Mononuclear cell (primary cell): ENCODE measurements around the gene CTSF. TPM values are rescaled to one million over a fixed set of nuclear protein-coding genes. Genes with fewer than 3 reads are reported as not detected.
"Not testable (repeated sequence)": the region's sequence is repeated elsewhere in the genome, so short reads cannot be mapped to it uniquely, and the experiment has no call there.

ENCODE experiments used
- H3K27me3 ChIP-seq: 2 replicates; pipeline ENCODE4 v1.6.0; 2011; ENCODE audit warnings: low read length, control low read depth; ENCODE audit not compliant: insufficient read depth
- H3K4me1 ChIP-seq: 2 replicates; pipeline ENCODE4 v1.5.1; 2011; ENCODE audit warnings: mild to moderate bottlenecking, low read length, control low read depth; ENCODE audit not compliant: insufficient read depth
- H3K4me3 ChIP-seq: 2 replicates; pipeline ENCODE4 v1.5.1; 2011; ENCODE audit warnings: mild to moderate bottlenecking, low read length, moderate library complexity
- H3K9me3 ChIP-seq: 2 replicates; pipeline ENCODE4 v1.5.1; 2011; ENCODE audit warnings: low read depth, mild to moderate bottlenecking, control low read depth, low read length
- total RNA-seq: library from RNA; depleted of rRNA; stranded (reverse); fragments of >200 nt; gene quantifications from one replicate; pipeline ENCODE4 v1.2.3, GENCODE V29; 2012

Gene CTSF
- 14.5 TPM for total RNA-seq

GRCh38 chr11:66568124-66568916 is at the start of gene CTSF:
Gene CTSF, minus strand, starts transcription at chr11:66568606. Its CDS starts 120 bp downstream, at chr11:66568486.
- Histone ChIP-seq H3K4me3 (peak within 1 kb of the TSS; percentile 45), H3K27me3 (peaks cover 9% of the 10 kb centered on the region), H3K4me1 (peaks cover 14% of the 10 kb centered on the region), H3K9me3 (no peaks in the 10 kb centered on the region)

DNA sequence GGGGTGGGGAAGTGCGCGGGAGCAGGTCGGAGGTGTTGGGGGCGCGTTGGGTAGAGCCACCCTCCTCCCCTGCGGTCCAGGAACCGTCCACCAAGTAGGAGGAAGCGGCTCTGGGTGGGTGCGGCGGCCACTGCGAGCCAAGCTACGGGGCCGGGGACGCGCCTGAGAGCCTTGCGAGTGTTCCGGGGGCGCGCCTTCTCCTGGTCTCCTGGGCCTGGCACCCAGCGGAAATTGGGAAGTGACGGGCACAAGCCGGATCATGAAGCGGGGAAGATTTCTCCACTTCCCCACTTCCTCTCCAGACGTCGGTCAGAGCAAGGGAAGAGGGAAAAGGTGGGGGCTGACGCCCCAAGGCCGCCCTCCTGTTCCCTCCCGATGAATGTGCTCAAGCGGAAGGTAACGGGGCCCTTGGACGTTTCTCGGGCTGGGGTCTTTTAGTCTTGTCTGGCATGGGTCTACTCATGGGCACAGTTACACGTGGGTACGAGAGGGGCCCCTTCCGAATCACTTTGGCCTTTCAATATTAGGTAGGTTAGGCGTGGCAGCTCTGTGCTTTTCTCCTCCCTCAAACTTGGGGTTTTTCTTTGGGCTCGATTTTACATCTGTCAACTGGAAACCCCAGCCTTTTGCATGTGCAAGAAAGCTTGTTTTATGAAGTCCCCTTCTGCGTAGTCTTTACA is 48.9 kb upstream of the CTSF start:
- Histone ChIP-seq H3K4me1 (peaks cover 58% of the 10 kb centered on the region), H3K4me3 (peak overlapping the region; percentile 80), H3K9me3 (no peaks in the 10 kb centered on the region), H3K27me3 (no peaks in the 10 kb centered on the region)

GRCh38 chr11:66616379-66617154 is 48.2 kb upstream of the CTSF start, which contains the start of gene RBM14:
Gene RBM14, plus strand, starts transcription at chr11:66616630. Its CDS starts 91 bp downstream, at chr11:66616721.
- Histone ChIP-seq H3K4me3 (peak within 1 kb of the TSS; percentile 80), H3K4me1 (peaks cover 54% of the 10 kb centered on the region), H3K9me3 (no peaks in the 10 kb centered on the region), H3K27me3 (no peaks in the 10 kb centered on the region)

DNA sequence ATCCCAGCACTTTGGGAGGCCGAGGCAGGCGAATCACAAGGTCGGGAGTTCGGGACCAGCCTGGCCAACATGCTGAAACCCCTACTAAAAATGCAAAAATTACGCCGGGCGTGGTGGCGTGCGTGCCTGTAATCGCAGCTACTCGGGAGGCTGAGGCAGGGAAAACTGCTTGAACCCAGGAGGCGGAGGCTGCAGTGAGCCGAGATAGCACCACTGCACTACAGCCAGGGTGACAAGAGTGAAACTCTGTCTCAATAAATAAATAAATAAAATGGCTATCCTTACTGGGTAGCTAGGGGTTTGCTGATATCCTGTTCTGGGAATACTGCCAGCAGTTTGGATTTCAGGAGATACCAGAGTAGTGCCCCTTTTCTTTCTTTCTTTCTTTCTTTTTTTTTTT is 45.7 kb upstream of the CTSF start:
- Histone ChIP-seq H3K4me3 (no peak overlapping the region), H3K27me3 (no peaks in the 10 kb centered on the region), H3K9me3 (no peaks in the 10 kb centered on the region), H3K4me1 (peaks cover 52% of the 10 kb centered on the region)

GRCh38 chr11:66612458-66612857 is 44.1 kb upstream of the CTSF start:
- H3K4me1 ChIP-seq = peaks cover 41% of the 10 kb centered on the region
- H3K4me3 ChIP-seq = no peak overlapping the region
- no peaks in the 10 kb centered on the region for H3K27me3 ChIP-seq
- H3K9me3 ChIP-seq = no peaks in the 10 kb centered on the region

DNA sequence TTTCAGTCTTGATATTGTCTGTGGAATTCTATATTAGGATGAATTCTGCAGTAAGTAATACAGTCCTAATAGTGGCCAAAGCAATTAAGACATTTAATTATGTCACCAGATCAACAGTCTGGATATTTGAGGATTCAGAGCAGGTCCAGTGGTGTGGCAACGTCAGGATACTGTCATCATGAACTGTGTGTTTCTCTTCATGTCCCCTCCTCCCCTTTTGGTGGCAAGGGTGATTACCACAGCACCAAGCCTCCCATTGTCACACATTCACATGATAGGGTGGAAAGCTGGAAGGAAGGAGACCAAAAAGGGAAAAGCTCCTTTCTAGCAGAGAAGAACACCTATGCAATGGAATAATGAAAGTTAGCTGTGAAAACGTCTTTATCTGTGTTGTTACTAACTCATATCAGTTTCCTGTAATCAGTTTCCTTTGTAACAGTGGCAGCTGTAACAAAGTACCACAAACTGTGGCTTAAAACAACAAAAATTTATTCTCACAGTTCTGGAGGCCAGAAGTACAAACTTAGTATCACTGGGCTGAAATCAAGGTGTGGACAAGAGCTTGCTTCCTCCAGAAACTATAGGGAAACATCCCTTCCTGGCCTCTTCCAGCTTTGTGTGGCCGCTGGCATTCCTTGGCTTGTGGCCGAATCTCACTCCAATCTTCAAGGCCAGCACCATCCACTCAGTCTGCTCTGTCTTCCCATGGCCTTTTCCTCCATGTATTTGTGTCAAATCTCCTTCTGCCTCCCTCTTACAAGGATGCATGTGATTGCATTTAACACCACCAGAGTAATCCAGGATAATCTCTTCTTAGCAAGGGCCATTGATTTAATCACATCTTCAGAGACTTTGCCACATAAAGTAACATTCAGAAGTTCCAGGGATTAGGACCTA is 41.6 kb upstream of the CTSF start:
- no peaks in the 10 kb centered on the region for H3K27me3 ChIP-seq
- H3K4me3 ChIP-seq = no peak overlapping the region
- H3K4me1 ChIP-seq = peaks cover 35% of the 10 kb centered on the region

DNA sequence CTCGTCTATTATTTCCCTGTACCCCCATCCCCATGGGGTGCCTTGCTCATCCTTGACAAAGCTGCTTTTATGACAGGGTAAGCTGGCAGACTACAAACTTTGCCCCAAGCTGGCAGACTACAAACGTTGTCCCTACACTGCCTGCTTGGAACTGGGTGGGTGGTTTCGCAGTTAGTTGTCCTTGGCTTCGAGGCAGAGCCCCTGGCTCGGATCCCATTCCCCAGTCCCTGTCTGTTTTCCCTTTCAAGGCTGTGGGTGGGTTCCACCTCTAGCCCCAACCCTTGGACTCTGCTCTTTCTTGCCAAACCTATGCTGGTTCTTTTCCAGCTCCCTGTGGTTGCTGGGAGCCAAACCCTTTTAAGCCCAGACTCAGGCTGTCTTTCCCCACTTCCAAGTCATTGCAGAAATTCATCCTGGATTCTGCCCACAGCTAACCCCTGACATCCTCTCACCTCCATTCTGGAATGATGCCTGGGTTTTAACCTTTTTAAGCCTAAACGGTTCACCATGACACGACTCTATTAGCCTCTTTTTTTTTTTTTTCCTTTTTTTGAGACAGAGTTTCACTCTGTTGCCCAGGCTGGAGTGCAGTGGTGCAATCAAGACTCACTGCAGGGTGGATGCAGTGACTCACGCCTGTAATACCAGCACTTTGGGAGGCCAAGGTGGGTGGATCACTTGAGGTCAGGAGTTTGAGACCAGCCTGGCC is 38.9 kb upstream of the CTSF start:
- Histone ChIP-seq H3K4me1 (peaks cover 35% of the 10 kb centered on the region), H3K27me3 (no peaks in the 10 kb centered on the region), H3K9me3 (no peaks in the 10 kb centered on the region), H3K4me3 (no peak overlapping the region)

More for the DNA sequence above, 41.6 kb upstream of the CTSF start:
- no peaks in the 10 kb centered on the region for H3K9me3 ChIP-seq

DNA sequence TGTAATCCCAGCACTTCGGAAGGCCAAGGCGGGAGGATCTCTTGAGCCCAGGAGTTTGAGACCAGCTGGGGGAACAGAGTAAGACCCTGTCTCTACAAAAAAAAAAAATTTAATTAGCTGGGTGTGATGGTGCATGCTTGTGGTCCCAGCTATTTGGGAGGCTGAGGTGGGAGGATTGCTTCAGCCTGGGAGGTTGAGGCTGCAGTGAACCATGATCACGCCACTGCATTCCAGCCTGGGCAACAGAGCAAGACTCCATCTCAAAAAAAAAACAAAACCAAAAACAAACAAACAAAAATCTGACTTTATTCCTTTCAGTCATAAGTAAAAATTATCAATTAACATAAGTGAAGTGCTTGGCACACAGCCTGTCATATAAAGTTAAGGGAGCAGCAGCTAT is 38.2 kb upstream of the CTSF start:
- H3K4me1 ChIP-seq = peaks cover 32% of the 10 kb centered on the region
- H3K9me3 ChIP-seq, H3K4me3 ChIP-seq, H3K27me3 ChIP-seq: not testable (repeated sequence)

DNA sequence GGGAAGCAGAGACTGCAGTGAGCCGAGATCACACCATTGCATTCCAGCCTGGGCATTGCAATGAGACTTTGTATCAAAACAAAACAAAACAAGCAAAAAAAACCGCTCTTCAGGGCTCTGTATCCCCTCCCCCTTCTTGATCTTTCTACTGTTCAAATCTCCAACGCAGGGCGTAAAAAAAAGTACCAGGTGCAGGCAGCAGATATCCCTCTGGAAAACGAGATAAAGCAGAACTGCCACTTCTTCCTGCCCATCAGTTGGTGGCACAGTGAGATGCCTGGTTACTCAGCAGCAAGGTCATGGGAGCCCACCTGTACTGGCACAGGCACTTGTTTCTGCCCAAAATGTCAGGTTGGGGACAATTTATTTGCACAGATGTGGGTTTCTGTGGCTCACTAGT is 35.7 kb upstream of the CTSF start:
- Histone ChIP-seq H3K27me3 (no peaks in the 10 kb centered on the region), H3K4me3 (no peak overlapping the region), H3K4me1 (peaks cover 23% of the 10 kb centered on the region), H3K9me3 (no peaks in the 10 kb centered on the region)

DNA sequence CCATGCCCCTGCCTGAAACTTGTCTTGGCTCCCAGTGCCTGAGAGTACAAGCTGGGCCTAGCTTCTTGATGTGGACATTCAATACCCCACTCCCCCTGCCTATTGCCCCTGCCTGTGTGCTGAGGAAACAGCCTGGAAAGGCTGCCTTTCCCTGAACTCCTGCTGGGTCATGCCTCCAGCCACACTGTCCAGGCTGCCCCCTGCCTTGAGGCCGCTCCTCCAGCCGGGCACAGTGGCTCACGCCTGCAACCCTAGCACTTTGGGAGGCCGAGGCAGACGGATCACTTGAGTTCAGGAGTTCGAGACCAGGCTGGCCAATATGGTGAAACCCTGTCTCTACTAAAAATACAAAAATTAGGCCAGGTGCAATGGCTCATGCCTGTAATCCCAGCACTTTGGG is 34.7 kb upstream of the CTSF start:
- Histone ChIP-seq H3K4me3 (no peak overlapping the region), H3K9me3 (no peaks in the 10 kb centered on the region), H3K27me3 (no peaks in the 10 kb centered on the region), H3K4me1 (peaks cover 19% of the 10 kb centered on the region)

DNA sequence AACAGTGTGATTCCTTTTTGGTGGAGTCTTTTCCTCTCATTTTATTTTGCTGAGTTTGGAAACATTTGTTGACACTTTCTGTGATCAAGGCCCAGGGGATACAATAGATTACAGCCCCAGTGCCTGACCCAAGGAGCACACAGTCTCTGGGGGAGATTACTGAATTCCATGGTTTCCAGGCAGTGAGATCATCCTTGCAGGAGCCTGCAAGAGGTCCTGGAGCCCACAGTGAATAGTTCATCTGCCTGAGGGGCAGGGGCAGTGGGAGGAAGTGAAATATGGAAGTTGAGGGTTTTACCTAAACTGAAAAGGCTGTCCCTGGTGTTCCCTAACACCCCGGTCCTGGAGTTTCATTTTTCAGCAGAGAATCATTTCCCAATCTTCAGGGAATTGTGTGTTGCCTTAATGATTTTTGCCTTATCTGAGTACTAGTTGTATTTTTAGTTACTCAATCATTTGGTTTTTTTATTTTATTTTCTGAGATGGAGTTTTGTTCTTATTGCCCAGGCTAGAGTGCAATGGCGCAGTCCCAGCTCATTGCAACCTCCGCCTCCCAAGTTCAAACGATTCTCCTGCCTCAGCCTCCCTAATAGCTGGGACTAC is 32.3 kb upstream of the CTSF start:
- Histone ChIP-seq H3K4me3 (no peak overlapping the region), H3K9me3 (no peaks in the 10 kb centered on the region), H3K4me1 (peaks cover 13% of the 10 kb centered on the region), H3K27me3 (no peaks in the 10 kb centered on the region)

DNA sequence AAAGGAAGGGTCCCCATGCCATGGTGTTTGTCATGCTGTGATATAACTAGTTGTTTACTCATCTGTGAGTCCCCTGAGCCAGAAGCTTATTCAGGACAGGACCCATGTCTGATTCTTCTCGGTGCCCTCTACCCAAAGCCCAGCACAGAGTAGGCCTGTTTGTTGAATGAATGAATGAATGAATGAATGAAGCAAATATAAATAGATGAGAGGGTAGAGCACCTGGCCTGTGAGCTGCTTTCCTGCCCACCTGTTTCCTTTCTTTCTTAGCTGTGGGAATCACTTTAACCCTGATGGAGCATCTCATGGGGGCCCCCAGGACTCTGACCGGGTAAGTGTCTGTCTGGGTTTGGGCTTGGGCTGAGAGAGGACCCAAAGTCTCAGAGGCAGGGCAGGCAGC is 31.8 kb upstream of the CTSF start:
- no peaks in the 10 kb centered on the region for H3K9me3 ChIP-seq
- no peaks in the 10 kb centered on the region for H3K27me3 ChIP-seq
- H3K4me1 ChIP-seq = peaks cover 13% of the 10 kb centered on the region
- no peak overlapping the region for H3K4me3 ChIP-seq

DNA sequence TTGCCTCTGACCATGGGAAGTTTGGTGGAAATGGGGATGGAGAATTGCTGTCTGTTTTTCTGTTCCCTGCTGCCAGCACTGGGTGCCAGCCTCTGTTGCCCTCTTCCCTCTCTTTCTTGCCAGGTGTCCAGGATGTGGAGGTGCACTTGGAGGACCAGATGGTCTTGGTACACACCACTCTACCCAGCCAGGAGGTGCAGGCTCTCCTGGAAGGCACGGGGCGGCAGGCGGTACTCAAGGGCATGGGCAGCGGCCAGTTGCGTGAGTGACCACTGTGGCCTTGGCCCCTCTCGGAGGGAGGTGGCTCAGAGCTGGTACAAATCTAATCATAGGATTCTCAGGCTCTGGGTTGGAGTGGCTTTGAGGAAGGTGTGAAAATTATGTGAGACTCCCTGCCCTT is 30.6 kb upstream of the CTSF start:
- Histone ChIP-seq H3K9me3 (no peaks in the 10 kb centered on the region), H3K27me3 (no peaks in the 10 kb centered on the region), H3K4me1 (peaks cover 19% of the 10 kb centered on the region), H3K4me3 (no peak overlapping the region)
